Epidermal melanocyte (primary cell): ENCODE data around the gene MSH2.
A peak's percentile ranks its signal among the peaks of the same experiment; 100 is the strongest.

Experiments
- DNase-seq: peaks from one replicate; pipeline ENCODE4 v3.0.0; 2011; ENCODE audit warnings: low spot score; ENCODE audit not compliant: insufficient read length

The MSH2 gene

DNA sequence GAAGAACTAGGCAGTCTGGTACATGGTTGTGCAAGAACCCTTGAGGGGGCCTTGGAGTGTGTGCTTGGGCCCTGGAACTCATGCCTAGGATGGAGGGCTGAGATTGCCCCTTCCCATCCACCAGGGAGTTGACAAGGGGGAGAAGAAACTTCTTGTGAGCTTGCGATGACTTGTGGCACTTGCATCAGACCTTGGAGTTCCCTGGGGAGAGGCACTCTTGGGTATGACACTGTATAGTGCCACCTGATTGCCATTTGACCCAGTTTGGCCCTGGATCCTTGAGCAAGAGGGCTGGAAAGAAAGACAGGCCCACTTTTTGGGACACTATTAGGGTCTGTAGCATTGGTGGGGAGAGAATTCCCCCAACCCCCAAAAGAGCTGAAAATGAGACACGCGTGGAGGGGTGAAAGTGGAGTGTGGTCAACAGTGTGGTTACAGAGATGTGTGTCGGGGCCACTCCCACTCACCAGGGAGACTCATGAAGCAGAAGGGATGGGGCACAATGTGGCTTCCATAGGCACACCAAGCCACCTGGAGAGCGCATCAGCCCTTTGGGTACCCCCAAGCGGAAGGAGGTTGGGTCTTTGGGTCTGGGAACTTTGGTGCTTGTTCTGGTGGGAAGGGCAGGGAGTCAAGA lies 101.3 kb downstream of the MSH2 start:
- DNase-seq, result no peak

DNA sequence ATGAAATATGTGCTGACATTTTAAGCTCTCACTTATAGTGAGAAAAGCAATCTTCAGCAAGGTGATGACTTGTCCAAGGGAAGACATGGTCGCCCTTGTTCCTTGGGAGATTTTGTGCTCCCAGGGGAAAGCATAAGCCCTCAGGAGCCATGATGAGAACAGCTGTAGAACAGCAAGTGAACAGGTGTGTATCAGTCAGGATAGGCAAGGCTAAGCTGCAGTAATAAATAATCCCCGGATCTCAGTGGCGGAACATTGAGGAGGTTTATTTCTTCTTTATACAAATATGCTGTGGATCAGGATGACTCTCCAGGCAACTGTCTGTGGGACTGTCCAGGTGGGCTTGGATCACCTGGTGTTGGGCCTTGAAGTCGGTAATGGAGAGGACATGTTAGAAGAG lies 103.1 kb downstream of the MSH2 start:
- no peak for DNase-seq

DNA sequence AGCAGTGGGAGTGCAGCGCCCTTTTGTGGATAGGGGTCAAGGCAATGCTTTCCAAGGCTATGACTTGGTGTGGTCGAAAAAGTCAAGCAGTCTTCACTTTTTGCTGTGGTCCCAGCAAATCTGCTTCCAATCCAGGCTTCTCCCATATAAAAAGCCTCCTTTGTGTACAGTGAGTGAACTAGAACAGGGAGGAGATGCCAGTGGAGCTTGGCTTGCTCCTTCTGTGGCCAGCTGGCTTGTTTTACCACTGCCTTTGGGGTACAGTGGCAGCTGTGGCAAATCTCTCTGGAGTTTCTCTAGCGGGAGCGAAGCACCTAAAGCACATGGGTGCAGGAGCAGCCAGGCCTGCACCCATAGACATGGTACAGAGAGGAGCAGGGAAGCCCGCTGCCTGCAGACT lies 103.5 kb downstream of the MSH2 start:
- no peak for DNase-seq

DNA sequence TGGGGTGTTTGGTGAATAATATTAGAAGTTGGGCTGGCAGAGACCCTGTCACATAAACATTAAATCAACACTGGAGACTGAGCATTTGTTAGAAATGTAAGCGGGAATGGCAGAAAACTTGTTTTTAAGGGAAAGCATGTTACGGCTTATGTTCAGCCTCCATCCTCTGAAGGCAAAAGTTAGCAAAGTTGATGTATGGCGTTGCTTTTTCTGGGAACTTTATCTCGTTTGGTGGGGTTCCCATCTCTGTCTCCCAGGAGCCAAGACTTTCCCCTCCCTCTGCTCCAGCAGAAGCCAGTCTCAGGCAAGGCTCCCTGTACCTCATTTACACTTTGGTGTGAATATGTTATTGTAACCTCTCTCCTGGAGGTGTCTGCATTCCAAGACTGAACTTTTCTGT lies 105.1 kb downstream of the MSH2 start:
- DNase-seq, result no peak

DNA sequence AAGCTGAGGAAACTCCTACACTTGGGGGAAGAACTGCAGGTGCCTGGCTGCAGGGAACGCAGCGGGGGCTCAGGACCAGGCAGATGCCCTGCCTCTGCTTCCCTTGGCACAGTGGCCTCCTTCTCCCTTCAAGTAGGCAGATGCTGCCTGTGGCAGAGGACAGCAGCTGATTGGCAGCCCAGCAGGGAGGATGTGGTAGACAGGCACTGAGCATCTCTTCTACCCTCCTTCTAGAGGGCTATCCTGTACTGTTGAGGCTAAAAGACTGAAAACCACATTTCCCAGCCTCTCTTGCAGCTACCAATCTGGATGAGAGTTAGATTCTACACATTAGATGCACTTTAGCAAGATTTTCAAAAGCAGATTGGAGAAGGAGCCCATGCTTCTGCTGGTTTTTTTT lies 105.7 kb downstream of the MSH2 start:
- DNase-seq, result no peak

DNA sequence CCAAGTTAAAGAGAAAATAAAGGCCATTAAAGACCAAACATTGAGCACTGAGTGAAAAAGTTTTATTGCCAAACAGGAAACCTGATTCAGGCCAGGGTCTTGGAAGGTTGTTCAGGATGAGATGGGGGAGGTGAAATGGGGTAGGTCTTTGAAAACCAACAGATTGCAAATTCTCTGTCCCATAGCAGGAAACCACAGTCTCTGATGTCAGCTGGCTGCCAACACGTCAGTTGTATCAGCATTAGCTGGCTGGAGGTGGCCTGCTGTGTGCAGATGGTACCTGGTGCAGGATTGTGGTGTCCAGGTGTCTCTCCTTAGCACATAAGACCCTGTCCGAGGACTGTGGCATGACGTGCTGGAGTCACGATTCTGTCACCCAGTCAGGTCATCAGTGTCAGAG lies 106.3 kb downstream of the MSH2 start:
- no peak for DNase-seq

DNA sequence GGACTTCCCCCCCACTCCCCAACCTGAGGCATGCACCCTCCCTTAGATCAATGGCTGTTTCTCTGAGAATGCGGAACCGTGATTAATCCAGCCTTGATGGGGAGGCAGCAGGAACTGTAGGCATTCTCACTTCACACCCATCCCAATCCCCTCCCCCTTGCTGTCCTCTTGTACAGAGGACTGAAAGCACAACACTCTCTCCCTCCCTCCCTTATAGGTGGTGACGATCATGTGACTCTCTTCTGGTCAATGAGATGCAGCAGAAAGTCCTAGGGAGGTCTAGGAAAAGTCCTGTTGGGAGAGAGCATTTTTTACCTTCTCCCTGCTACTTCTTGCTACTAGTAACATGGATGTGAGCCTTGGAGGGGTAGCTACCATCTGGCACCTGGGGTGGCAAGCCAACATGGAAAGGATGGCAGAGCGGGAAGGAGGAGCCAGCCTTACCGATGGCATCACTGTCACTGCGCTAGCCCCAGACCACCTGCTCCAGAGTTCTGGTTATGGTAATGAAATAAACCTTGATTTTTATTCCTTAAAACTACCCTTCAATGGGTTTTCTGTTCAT lies 106.9 kb downstream of the MSH2 start:
- DNase-seq, result no peak

DNA sequence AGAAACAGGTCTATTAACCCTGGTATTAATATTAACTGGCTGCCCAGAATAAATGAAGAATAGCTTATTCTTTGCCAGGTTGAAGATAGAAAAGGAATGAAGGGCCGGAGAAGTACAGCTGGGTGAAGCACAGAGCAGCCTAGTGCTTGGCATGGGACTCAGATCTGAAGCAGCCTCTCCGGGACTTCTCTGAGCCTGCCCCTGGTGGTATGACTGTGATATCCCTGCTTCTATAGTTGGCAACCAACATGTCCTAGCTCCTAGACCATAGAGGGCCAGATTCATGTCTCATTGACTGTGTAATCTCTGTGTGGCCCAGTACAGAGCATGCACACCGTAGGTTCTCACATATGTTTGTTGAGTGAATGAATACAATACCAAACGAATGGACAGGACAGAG lies 107.8 kb downstream of the MSH2 start:
- DNase-seq, result no peak

DNA sequence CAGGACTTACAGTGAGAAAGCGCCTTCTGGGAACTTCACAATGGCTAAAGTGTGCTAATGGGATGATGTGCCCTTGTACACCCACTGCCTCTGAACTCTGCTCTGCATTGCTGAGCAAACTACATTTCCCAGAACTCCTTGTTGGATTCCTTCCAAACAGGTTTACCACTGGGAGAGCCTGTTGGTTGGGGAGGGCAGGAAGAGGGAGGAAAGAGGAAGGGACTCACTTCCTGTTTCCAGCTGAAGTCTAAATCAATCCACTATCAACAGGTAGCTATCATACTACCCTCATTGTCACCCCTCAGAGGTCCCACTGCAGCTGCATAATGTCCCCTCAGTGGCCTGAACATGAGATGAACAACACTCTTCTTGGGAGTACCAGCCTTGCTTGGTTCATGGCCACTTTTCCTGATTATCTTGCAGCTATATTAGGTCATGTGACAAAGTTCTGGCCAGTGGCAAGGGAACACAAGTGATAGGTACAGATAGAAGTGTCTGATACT lies 109.7 kb downstream of the MSH2 start:
- no peak for DNase-seq

DNA sequence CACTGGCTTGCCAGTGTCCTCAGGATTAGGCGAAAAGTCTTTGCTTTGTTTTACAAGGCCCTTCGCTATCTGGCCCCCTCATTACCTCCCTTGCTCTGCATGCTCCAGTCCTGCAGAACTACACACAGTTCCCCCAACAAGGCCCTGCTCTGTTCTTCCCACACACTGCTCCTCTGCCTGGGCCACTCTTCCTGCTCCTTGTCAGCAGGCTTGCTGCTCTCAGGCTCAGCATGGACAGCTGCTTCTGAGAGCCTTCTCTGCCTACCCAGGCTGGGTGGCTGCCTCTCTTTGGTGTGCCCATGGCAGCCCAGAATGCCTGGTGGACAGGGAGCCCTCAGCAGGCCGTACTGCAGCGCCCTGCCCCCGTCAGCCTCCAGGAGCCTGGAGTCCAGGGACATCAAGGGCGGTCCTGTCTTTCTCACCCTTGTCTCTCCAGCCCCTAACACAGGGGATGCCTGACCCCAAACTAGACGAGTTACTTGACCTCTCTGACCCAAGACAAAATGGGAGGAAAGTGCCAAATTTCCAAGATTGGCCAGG lies 111.1 kb downstream of the MSH2 start:
- no peak for DNase-seq

DNA sequence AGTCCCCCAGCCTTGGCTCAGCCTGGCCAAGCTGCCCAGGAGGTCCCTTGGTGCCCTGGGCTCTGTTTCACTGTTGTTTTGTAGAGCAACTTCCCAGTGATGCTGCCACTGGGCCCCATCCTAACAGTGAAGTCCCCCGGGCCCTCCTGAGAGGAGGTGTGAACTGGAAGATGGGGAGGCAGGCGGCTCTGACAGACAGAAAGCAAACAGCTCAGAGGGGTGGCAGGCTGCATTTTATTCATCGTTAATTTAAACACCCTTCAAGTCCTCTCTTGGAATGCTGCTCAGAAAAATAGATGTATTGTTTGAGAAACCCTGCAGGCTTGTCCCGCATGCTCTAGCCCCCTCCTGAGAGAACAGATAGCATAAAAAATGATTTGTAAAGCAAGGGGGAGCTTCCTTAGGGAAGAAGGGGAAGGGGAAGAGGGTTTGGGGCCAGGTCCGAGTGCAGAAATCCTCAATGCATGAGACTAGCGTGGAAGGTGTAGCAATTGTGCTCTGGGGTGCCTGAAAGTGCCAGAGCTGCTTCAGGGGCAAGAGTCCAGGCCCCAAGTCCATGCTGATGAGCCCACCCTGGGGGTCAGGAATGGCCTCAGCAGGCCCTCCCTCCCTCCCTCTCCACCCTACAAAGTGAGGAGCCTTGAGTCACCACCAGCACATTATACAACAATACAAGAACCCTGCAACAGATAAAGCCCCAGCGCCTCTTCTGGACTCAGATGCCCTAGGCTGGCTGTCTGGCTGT lies 113.6 kb downstream of the MSH2 start:
- peak; percentile 41 for DNase-seq

DNA sequence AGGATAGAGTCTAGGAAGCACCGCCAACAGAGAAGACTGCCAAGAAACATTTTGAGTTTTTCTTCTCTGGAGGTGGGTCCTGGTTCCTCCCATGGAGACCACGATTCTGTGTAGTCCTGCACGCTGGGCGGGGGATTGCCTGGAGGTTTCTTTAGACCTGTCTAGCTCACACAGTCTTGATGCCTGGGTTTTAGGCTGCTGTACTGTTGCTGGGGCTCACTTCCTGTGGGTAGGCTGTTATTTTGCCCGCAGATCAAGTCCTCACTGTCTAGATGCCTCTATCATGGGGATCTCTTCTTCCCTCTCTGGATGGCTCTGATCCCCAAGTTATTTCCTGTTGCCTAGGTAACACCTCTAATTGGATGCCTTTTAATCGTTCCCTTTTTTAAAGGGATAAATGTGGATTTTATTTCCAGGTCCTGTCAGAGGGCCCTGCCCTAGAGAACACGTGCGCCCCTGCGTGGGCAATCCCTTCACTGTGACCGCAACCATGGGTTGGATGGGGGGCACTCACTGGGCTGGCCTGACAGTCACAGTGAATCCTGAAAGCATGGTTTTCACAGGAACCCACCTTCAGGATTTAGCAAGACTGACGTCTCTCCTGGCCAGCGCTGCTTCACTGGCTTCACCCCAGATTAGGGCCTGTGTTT lies 115.7 kb downstream of the MSH2 start:
- DNase-seq, result no peak

DNA sequence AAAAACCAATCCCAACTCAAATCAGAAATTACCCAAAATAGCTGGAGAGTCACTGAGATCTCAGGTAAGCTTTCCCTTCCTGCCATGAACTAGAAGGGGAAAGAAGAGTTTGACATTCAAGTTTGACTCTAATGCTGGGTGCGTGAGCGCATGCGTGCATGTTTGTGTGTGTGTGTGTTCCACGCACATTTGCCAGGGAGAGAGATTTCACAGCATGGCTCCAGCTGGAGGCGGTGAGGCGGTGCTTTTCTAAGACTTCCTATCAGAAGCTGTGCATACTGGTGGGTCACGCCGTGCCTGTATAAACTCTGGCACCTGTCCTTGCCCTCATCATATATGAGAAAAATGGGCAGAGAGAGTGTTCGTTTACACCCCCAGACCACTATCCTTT lies 116.2 kb downstream of the MSH2 start:
- no peak for DNase-seq

DNA sequence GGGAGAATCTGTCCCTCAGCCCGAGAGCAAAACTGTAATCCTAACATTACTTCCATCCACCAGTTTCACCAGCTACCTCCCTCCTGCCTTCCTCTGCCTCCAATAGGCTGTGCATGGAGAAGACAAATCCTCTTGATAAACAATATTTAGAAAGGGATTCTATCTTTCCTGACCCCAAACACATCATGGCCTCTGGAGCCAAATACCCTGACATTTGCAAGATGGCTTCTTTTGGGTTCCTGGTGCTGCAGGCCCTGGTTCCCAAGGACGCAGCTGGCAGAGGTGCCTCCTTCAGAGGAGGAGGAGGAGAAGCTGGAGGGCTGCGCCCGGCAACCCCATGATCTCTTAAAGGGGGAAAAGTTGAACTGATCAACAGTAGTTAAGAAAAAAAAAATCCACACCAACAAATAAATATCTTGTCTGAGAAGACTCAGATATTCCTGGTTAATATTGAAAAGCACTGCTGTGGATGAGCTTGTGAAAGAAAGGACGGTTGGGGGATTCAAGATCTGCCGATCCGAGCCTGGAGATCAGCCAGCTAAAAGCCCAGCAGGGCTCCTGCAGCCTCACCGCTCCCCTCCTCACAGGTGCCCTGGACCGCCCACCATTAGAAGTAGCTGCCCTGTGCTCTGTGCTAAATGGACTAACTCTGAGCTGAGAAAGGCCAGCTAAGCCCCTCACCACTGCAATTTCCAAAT lies 116.8 kb downstream of the MSH2 start:
- no peak for DNase-seq

DNA sequence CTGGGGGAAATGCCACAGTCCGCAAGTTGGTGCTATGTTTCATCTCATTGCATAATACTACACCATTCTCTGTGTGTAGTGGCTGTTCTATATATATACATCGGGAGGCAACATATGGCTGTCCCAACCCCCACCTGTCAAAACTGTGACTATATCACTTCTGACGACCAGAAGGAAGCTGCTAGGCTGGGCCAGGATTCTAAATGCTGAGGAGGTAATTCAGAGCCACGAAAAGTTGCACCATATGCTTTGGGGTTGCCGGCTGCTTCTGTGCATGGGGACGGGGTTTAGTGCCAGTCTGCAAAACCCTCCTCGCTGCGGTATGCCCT lies 117.3 kb downstream of the MSH2 start:
- DNase-seq, result no peak

DNA sequence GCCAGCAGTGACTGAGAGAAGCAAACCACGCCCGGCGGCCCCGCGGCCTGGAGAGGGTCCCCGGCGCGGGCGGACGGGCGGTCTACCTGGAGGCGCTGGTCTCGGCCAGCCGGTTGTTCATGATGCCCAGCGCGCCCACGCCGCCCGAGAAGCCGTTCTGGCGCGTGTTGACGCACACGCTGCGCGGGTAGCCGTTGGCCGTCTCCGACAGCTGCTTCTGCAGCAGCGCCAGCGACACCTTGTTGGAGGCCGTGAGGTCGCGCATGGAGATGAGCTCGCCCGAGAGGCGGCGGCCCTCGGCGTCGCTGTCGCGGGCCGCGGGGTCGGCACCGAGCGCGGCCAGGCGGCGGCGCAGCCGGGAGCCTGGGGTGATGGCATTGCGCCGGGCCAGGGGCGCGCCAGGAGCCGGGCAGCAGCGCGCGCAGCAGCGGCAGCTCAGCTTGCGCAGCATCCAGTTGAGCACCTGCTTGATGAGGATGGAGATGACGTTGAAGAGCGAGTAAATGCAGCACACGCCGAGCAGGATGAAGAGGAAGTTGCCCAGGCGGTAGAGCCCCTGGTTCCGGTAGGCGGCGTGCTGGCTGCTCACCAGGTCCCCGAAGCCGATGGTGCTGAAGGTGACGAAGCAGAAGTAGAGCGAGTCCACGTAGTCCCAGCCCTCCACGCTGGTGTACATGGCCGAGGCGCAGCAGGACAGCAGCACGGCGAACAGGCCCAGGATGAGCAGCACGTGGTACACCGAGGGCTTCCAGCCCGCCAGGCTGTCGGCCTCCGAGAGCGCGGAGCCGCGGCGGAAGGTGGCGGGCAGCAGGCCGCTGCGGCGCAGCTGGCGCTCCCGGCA lies 118.1 kb downstream of the MSH2 start:
- no peak for DNase-seq

DNA sequence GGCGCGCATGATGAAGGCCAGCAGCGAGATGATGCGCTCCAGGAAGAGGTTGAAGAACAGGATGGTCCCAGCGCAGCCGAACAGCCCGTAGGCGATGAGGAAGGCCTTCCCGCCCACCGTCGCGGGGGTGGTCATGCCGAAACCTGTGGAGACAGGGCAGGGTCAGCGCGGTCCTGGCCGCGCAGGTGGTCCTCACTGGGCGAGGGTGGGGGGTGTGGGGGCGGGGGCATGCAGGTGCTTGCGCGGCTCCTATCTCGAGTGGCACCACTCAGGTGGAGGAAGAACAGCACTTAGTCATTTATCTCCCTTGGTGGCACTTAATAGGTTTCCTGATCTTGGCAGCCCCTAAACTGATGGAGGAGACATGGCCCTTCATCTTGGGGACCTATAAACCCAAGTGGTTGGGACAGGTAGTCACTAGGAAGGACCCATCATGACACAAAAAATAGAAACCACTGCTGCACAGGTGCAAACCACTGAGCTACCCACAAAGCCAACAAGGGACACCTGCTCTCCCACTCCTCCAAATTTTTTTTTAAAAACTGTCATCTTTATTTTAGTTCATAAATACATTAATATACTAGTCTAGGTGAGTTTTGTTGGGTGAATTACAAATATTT lies 118.8 kb downstream of the MSH2 start:
- no peak for DNase-seq

DNA sequence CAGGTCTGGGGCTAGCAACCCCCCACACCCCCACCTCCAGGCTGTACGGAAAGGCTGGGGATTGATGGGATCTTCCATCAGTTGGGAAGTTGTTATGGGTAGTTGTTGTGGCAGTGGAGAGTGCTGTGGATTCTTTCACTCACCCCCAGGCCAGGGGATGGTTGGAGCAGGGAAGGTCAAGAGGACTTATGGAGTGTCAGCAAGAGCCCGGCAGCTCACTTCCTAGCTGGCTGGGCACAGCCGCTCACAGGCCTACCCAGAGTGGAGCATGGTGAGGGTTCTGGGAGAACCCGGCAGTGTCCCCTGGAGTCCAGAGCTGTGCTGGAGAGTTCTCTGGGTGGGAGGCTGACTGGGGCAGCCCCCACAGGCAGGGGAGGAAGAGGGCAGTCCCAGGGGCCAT lies 122.2 kb downstream of the MSH2 start:
- no peak for DNase-seq

DNA sequence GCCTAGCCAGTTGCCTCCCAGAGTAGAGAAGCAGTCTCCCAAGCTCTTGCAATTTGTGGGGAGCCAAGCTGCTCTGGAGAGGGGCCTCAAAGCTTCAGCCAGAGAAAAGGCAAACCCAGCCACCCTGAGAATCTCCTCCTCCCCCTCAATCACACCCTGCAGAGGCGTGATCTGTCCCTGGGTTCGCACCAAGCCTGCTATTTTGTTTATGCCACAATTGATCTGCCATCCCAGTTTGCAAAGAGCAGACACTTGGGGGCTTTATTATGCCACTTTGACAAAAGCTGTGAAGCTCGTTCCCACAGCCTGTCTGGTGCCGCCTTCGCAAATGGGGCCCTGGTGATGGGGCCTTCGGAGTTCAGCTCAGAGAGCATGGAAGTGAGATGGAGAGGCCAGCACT lies 125.5 kb downstream of the MSH2 start:
- DNase-seq, result no peak

DNA sequence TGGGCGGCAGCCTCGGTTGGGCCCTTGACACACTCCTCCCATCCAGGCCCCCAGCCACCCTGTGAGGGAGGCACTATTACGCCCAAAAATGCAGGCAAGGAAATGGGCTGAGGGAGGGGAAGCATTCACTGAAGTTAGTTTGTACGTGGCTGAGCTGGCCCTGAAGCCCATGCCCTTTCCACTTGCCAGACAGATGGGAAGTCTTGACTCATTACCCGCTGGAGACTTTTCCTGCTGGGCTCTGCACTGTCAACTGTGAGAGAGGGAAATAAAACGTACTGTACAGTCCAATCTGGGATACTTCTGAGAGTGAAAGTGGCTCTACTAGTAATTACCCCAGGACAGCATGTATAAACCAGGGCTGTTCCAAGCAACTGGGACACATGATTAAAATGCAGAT lies 125.9 kb downstream of the MSH2 start:
- DNase-seq, result no peak
